ENCODE data around the gene TEAD1. TPM values are rescaled to one million over a fixed set of nuclear protein-coding genes. Genes with fewer than 3 reads are reported as not detected.

TEAD1 gene
- total RNA-seq, 1 experiment from 2014 or later, result 102 TPM

DNA sequence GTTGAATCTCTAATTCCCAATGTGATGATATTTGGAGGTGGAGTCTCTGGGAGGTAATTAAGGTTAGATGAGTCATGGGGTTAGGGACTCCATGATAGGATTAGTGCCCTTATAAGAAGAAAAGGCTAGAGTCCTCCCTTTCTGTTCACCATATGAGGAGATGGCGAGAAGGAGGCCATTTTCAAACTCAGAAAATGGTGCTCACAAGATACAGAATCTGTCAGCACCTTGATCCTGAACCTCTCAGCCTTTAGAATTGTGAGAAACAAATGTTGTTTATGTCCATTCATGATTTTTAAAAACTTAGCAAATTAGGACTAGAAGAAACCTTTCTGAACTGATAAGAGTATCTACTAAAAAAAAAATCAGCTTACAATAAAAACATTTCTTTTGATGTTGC, 277.2 kb downstream of the TEAD1 start:
- H3K27me3 ChIP-seq (ENCODE audit: control insufficient read depth, insufficient read depth, low read length), result no peaks in the 10 kb centered on the region
- peaks cover 15% of the 10 kb centered on the region; the same call in 1 of the 2 replicates for H3K9me3 ChIP-seq (ENCODE audit: control insufficient read depth, insufficient read depth, low read depth, low read length)
- no peaks in the 10 kb centered on the region for H3K36me3 ChIP-seq (ENCODE audit: control insufficient read depth, insufficient read depth, low read length)
- H3K4me3 ChIP-seq (ENCODE audit: low read depth in 2 of 2, low read length in 2 of 2), result no peak overlapping the region
- ATAC-seq (no peak), DNase-seq (ENCODE audit: low read depth, low spot score) (no peak)
- BruUV-seq (replicated peaks), result no TSS peak
- TF ChIP-seq SIN3A (IDR thresholded peaks at IDR 0.05; ENCODE audit: borderline replicate concordance, insufficient read depth, low read depth, low read length), result no peak
- TF ChIP-seq CTCF (IDR thresholded peaks at IDR 0.05), result no peak
- no peak for TF ChIP-seq POLR2AphosphoS5 (IDR thresholded peaks at IDR 0.05; ENCODE audit: low read depth, low read length)
- TF ChIP-seq TCF7L2 (IDR thresholded peaks at IDR 0.05; ENCODE audit: low read depth, low read length), result no peak
- TF ChIP-seq, protein P1, sequence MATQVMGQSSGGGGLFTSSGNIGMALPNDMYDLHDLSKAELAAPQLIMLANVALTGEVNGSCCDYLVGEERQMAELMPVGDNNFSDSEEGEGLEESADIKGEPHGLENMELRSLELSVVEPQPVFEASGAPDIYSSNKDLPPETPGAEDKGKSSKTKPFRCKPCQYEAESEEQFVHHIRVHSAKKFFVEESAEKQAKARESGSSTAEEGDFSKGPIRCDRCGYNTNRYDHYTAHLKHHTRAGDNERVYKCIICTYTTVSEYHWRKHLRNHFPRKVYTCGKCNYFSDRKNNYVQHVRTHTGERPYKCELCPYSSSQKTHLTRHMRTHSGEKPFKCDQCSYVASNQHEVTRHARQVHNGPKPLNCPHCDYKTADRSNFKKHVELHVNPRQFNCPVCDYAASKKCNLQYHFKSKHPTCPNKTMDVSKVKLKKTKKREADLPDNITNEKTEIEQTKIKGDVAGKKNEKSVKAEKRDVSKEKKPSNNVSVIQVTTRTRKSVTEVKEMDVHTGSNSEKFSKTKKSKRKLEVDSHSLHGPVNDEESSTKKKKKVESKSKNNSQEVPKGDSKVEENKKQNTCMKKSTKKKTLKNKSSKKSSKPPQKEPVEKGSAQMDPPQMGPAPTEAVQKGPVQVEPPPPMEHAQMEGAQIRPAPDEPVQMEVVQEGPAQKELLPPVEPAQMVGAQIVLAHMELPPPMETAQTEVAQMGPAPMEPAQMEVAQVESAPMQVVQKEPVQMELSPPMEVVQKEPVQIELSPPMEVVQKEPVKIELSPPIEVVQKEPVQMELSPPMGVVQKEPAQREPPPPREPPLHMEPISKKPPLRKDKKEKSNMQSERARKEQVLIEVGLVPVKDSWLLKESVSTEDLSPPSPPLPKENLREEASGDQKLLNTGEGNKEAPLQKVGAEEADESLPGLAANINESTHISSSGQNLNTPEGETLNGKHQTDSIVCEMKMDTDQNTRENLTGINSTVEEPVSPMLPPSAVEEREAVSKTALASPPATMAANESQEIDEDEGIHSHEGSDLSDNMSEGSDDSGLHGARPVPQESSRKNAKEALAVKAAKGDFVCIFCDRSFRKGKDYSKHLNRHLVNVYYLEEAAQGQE (IDR thresholded peaks at IDR 0.05; ENCODE audit: insufficient read depth in 1 of 2, low read depth in 2 of 2, low read length in 1 of 2), result no peak
- H3K4me1 ChIP-seq (ENCODE audit: control insufficient read depth, insufficient read depth, low read length), result no peaks in the 10 kb centered on the region
- intact Hi-C loops (cut with micrococcal nuclease; ENCODE audit: unreplicated experiment) (no loop called here), in situ Hi-C loops (cut with HindIII; ENCODE audit: low pct_unique_long_range_greater_than_20kb, low sequenced_read_pairs) (no loop called here)
- CTCF ChIA-PET, result no interaction called here
- POLR2A ChIA-PET, result interaction anchor here (0.6 kb wide), 2 partner anchors 259 to 749 kb away, joined by 3 to 7 read pairs; no protein-coding TSS in a partner anchor
- no peak overlapping the region for H3K27ac ChIP-seq (ENCODE audit: low read length)

- ChIA-PET POLR2A (interaction anchor here (0.6 kb wide), 1 partner anchor 750 kb away, joined by 3 read pairs; no protein-coding TSS in a partner anchor), CTCF (no interaction called here)
- no peak for ATAC-seq
- in situ Hi-C loops (cut with HindIII; ENCODE audit: low pct_unique_long_range_greater_than_20kb, low sequenced_read_pairs) (no loop called here), intact Hi-C loops (cut with micrococcal nuclease; ENCODE audit: unreplicated experiment) (no loop called here)
- Histone ChIP-seq H3K4me3 (ENCODE audit: low read depth in 2 of 2, low read length in 2 of 2) (no peak overlapping the region), H3K4me1 (ENCODE audit: control insufficient read depth, insufficient read depth, low read length) (no peaks in the 10 kb centered on the region), H3K27me3 (ENCODE audit: control insufficient read depth, insufficient read depth, low read length) (no peaks in the 10 kb centered on the region), H3K36me3 (ENCODE audit: control insufficient read depth, insufficient read depth, low read length) (no peaks in the 10 kb centered on the region), H3K27ac (ENCODE audit: low read length) (no peak overlapping the region), H3K9me3 (ENCODE audit: control insufficient read depth, insufficient read depth, low read depth, low read length) (peaks cover 15% of the 10 kb centered on the region; the same call in 1 of the 2 replicates)
- DNase-seq (ENCODE audit: low read depth, low spot score), result no peak
- no TSS peak for BruUV-seq (replicated peaks)
- TF ChIP-seq CTCF (IDR thresholded peaks at IDR 0.05) (no peak), TCF7L2 (IDR thresholded peaks at IDR 0.05; ENCODE audit: low read depth, low read length) (no peak)
Measured at GRCh38 chr11:12952094-12952493, 277.9 kb downstream of the TEAD1 start.
